KMS-11 (cell line): Measurements from ENCODE around the gene ZNF140.

Source experiments
- H2AFZ ChIP-seq: fragments of 200-600 bp; sonication (generic); 2 replicates; pipeline ENCODE4 v1.6.1; 2016; ENCODE audit warnings: antibody characterized with exemption, mixed run types, low read depth
- H3K27ac ChIP-seq: fragments of 200-600 bp; sonication (generic); 2 replicates; pipeline ENCODE4 v1.6.1; 2016; ENCODE audit warnings: mild to moderate bottlenecking, mixed run types
- H3K27me3 ChIP-seq: fragments of 200-600 bp; sonication (generic); 2 replicates; pipeline ENCODE4 v1.6.1; 2017; ENCODE audit warnings: mild to moderate bottlenecking, low read depth, mixed run types, moderate library complexity; ENCODE audit not compliant: insufficient read depth
- H3K36me3 ChIP-seq: fragments of 200-600 bp; sonication (generic); 2 replicates; pipeline ENCODE4 v1.6.1; 2017; ENCODE audit warnings: mild to moderate bottlenecking, mixed run types; ENCODE audit not compliant: insufficient read depth
- H3K4me1 ChIP-seq: fragments of 200-600 bp; sonication (generic); 2 replicates; pipeline ENCODE4 v1.6.1; 2016; ENCODE audit warnings: mild to moderate bottlenecking, low read depth, mixed run types; ENCODE audit not compliant: poor library complexity, severe bottlenecking
- H3K4me2 ChIP-seq: fragments of 200-600 bp; sonication (generic); 2 replicates; pipeline ENCODE4 v1.7.0; 2016; ENCODE audit warnings: mild to moderate bottlenecking, mixed run types
- H3K4me3 ChIP-seq: fragments of 200-600 bp; sonication (generic); IDR thresholded peaks from 2 replicates; pipeline ENCODE4 v1.6.1; 2017; ENCODE audit warnings: low read depth, low read length, mixed read lengths; ENCODE audit not compliant: insufficient read depth
- H3K79me2 ChIP-seq: fragments of 200-600 bp; sonication (generic); 2 replicates; pipeline ENCODE4 v1.6.1; 2016; ENCODE audit warnings: low read depth, mixed run types; ENCODE audit not compliant: insufficient read depth
- H3K9ac ChIP-seq: fragments of 200-600 bp; sonication (generic); 2 replicates; pipeline ENCODE4 v1.6.1; 2016; ENCODE audit warnings: mild to moderate bottlenecking, mixed run types
- H4K20me1 ChIP-seq: fragments of 200-600 bp; sonication (generic); 2 replicates; pipeline ENCODE4 v1.6.1; 2016; ENCODE audit warnings: mild to moderate bottlenecking, mixed run types; ENCODE audit not compliant: insufficient read depth
- CTCF ChIP-seq: fragments of 200-600 bp; sonication (generic); conservative IDR thresholded peaks from 2 replicates; pipeline ENCODE4 v1.6.1; 2017; ENCODE audit warnings: low read depth, mild to moderate bottlenecking, antibody characterized with exemption, low read length, moderate library complexity, mixed read lengths

Gene ZNF140

DNA sequence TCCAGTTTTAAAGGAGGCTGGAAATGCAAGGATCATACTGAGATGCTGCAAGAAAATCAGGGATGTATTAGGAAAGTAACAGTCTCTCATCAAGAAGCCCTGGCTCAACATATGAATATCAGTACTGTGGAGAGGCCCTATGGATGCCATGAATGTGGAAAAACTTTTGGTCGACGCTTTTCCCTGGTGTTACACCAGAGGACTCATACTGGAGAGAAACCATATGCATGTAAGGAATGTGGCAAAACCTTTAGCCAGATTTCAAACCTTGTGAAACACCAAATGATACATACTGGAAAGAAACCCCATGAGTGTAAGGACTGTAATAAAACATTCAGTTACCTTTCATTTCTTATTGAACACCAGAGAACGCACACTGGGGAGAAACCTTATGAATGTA lies 24.9 kb downstream of the ZNF140 start:
- no peak for TF ChIP-seq CTCF
- H4K20me1 ChIP-seq: no peaks in the 10 kb centered on the region
- no peak overlapping the region for H2AFZ ChIP-seq
- no peaks in the 10 kb centered on the region for H3K36me3 ChIP-seq
- no peak overlapping the region for H3K9ac ChIP-seq
- H3K4me1 ChIP-seq: no peaks in the 10 kb centered on the region
- no peak overlapping the region for H3K4me2 ChIP-seq
- no peak overlapping the region for H3K4me3 ChIP-seq
- no peaks in the 10 kb centered on the region for H3K27me3 ChIP-seq
- no peaks in the 10 kb centered on the region for H3K79me2 ChIP-seq
- no peak overlapping the region for H3K27ac ChIP-seq

- no peaks in the 10 kb centered on the region for H3K4me1 ChIP-seq
- no peaks in the 10 kb centered on the region for H4K20me1 ChIP-seq
- H3K9ac ChIP-seq: no peak overlapping the region
- no peaks in the 10 kb centered on the region for H3K79me2 ChIP-seq
- no peaks in the 10 kb centered on the region for H3K36me3 ChIP-seq
- H3K27ac ChIP-seq: no peak overlapping the region
- no peak overlapping the region for H3K4me3 ChIP-seq
- TF ChIP-seq CTCF: no peak
- no peak overlapping the region for H3K4me2 ChIP-seq
- no peaks in the 10 kb centered on the region for H3K27me3 ChIP-seq
- H2AFZ ChIP-seq: no peak overlapping the region
Observed at GRCh38 chr12:133106253-133106652, 25.5 kb downstream of the ZNF140 start.

- H3K4me2 ChIP-seq: no peak overlapping the region
- no peaks in the 10 kb centered on the region for H3K36me3 ChIP-seq
- no peak overlapping the region for H2AFZ ChIP-seq
- H4K20me1 ChIP-seq: no peaks in the 10 kb centered on the region
- H3K9ac ChIP-seq: no peak overlapping the region
- no peaks in the 10 kb centered on the region for H3K27me3 ChIP-seq
- H3K4me1 ChIP-seq: no peaks in the 10 kb centered on the region
- TF ChIP-seq CTCF: no peak
- no peak overlapping the region for H3K27ac ChIP-seq
- no peaks in the 10 kb centered on the region for H3K79me2 ChIP-seq
- H3K4me3 ChIP-seq: no peak overlapping the region
Observed at GRCh38 chr12:133107121-133107520, 26.4 kb downstream of the ZNF140 start.

DNA sequence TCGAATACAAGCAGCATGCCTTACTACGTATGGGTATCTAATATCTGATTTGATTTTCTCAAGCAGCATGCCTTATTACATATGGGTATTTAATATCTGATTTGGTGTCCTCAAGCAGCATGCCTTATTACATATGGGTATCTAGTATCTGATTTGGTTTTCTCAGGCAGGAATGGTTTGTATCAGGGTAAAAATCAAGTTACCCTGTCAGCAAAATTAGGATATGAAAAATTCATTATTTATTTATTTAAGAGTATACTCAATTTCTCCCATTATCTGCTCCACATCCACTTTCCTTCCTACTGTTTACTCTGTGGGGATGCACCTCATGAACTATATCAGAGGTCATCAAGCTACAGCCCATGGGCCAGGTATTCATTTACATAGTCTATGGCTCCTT lies 27.4 kb downstream of the ZNF140 start:
- no peak overlapping the region for H3K4me2 ChIP-seq
- H3K27me3 ChIP-seq: no peaks in the 10 kb centered on the region
- TF ChIP-seq CTCF: no peak
- H3K79me2 ChIP-seq: no peaks in the 10 kb centered on the region
- no peaks in the 10 kb centered on the region for H3K4me1 ChIP-seq
- no peaks in the 10 kb centered on the region for H4K20me1 ChIP-seq
- H3K36me3 ChIP-seq: no peaks in the 10 kb centered on the region
- no peak overlapping the region for H2AFZ ChIP-seq
- H3K4me3 ChIP-seq: no peak overlapping the region
- H3K27ac ChIP-seq: no peak overlapping the region
- H3K9ac ChIP-seq: no peak overlapping the region
